SK-N-SH (cell line): ENCODE results near the gene ELF5. TPM values are rescaled to one million over a fixed set of nuclear protein-coding genes. Genes with fewer than 3 reads are reported as not detected.

Experiments
- CTCF ChIA-PET: fragments of 300-600, 350-600 bp; formaldehyde crosslinking; extraction: SDS; loops from one replicate; lab custom pipeline; 2021; lab: Yijun Ruan, JAX
- POLR2A ChIA-PET: fragments of 350-600 bp; sonication (Branson Sonifier 250); formaldehyde crosslinking; extraction: SDS; loops from one replicate; lab custom pipeline; 2020; ENCODE audit warnings: antibody characterized with exemption, inconsistent platforms; lab: Yijun Ruan, JAX
- DNase-seq: peaks from one replicate; pipeline ENCODE4 v3.0.0; 2012
- H2AFZ ChIP-seq: fragments of 200-600 bp; sonication (generic); 2 replicates; pipeline ENCODE4 v1.8.1; 2016; ENCODE audit warnings: antibody characterized with exemption, mild to moderate bottlenecking, low read depth
- H3F3A ChIP-seq: fragments of 200-600 bp; sonication (generic); replicated peaks from 2 replicates; pipeline ENCODE3; 2016; ENCODE audit warnings: antibody characterized with exemption, mild to moderate bottlenecking; ENCODE audit not compliant: insufficient read depth
- H3K27ac ChIP-seq, 2 experiments: fragments of 200-500 bp in 1 of 2; fragments of 200-600 bp in 1 of 2; sonication (Bioruptor generic) in 1 of 2; sonication (generic), shearing (Covaris generic) in 1 of 2; 2 replicates each; pipeline versions ENCODE4 v1.5.1 to v1.6.1; 2014 to 2016; ENCODE audit warnings: low read depth in 2 of 2, inconsistent platforms in 1 of 2, low read length in 1 of 2, mild to moderate bottlenecking in 1 of 2, mixed read lengths in 1 of 2
- H3K27me3 ChIP-seq: fragments of 200-600 bp; sonication (generic), shearing (Covaris generic); 2 replicates; pipeline ENCODE4 v1.6.1; 2016; ENCODE audit warnings: mixed run types; ENCODE audit not compliant: insufficient read depth
- H3K36me3 ChIP-seq, 2 experiments: fragments of 200-500 bp in 1 of 2; fragments of 200-600 bp in 1 of 2; sonication (Bioruptor generic) in 1 of 2; sonication (generic) in 1 of 2; replicated peaks in 1 of 2; 2 replicates each; pipeline versions ENCODE3 to v1.5.1; 2014 to 2016; ENCODE audit warnings: low read length in 1 of 2, mild to moderate bottlenecking in 1 of 2; ENCODE audit not compliant: insufficient read depth in 2 of 2, control insufficient read depth in 1 of 2
- H3K4me1 ChIP-seq, 2 experiments: fragments of 200-500 bp in 1 of 2; fragments of 200-600 bp in 1 of 2; sonication (Bioruptor generic) in 1 of 2; sonication (generic), shearing (Covaris generic) in 1 of 2; 2 replicates each; pipeline versions ENCODE4 v1.5.1 to v1.6.1; 2014 to 2016; ENCODE audit warnings: low read depth in 1 of 2, low read length in 1 of 2, mixed run types in 1 of 2; ENCODE audit not compliant: insufficient read depth in 2 of 2, control insufficient read depth in 1 of 2
- H3K4me2 ChIP-seq: fragments of 200-600 bp; sonication (generic), shearing (Covaris generic); 2 replicates; pipeline ENCODE4 v1.6.1; 2017; ENCODE audit warnings: mixed run types
- H3K4me3 ChIP-seq, 2 experiments: fragments of 200-500 bp in 1 of 2; fragments of 200-600 bp in 1 of 2; sonication (Bioruptor generic) in 1 of 2; sonication (generic), shearing (Covaris generic) in 1 of 2; 2 replicates each; pipeline versions ENCODE4 v1.5.1 to v1.8.1; 2014 to 2016; ENCODE audit warnings: low read depth in 2 of 2, inconsistent platforms in 1 of 2, low read length in 1 of 2, mild to moderate bottlenecking in 1 of 2, mixed read lengths in 1 of 2, moderate library complexity in 1 of 2
- H3K79me2 ChIP-seq: fragments of 200-600 bp; sonication (generic); 2 replicates; pipeline ENCODE4 v1.8.1; 2017; ENCODE audit warnings: mild to moderate bottlenecking; ENCODE audit not compliant: insufficient read depth
- H3K9ac ChIP-seq: fragments of 200-600 bp; sonication (generic); 2 replicates; pipeline ENCODE4 v1.6.1; 2017; ENCODE audit warnings: mixed run types
- H3K9me2 ChIP-seq: fragments of 200-600 bp; sonication (generic); 2 replicates; pipeline ENCODE4 v1.6.1; 2017; ENCODE audit warnings: mixed run types
- H3K9me3 ChIP-seq: fragments of 200-600 bp; sonication (generic); 2 replicates; pipeline ENCODE4 v1.6.1; 2017; ENCODE audit warnings: mixed run types, mild to moderate bottlenecking, moderate library complexity
- H4K20me1 ChIP-seq: fragments of 200-600 bp; sonication (generic); 2 replicates; pipeline ENCODE4 v1.6.1; 2017; ENCODE audit warnings: mild to moderate bottlenecking, mixed run types; ENCODE audit not compliant: insufficient read depth
- EP300 ChIP-seq, 2 experiments: IDR thresholded peaks; 2 replicates each; pipeline versions ENCODE4 v1.4.0 to v1.6.1; 2012; ENCODE audit warnings: borderline replicate concordance in 1 of 2, low read depth in 1 of 2, low read length in 1 of 2
- MAX ChIP-seq: IDR thresholded peaks from 2 replicates; pipeline ENCODE4 v1.4.0; 2012; ENCODE audit warnings: low read depth
- SIN3A ChIP-seq: IDR thresholded peaks from 2 replicates; pipeline ENCODE4 v1.6.1; 2012; ENCODE audit warnings: low read depth, mild to moderate bottlenecking, low read length, moderate library complexity, borderline replicate concordance
- TEAD4 ChIP-seq: IDR thresholded peaks from 2 replicates; pipeline ENCODE4 v1.4.0; 2012; ENCODE audit warnings: mild to moderate bottlenecking, borderline replicate concordance; ENCODE audit not compliant: insufficient read depth
- YY1 ChIP-seq: IDR thresholded peaks from 2 replicates; pipeline ENCODE4 v1.4.0; 2012; ENCODE audit warnings: low read depth, mild to moderate bottlenecking
- WGBS: methylation state at CpG from one replicate; pipeline ENCODE4 v1.1.6; 2017; ENCODE audit warnings: low lambda C conversion rate; 5-methylcytosine and 5-hydroxymethylcytosine counted together
- polyA plus RNA-seq, 3 experiments: library from polyadenylated mRNA; depleted of rRNA; stranded (reverse); fragments of >200 nt; gene quantifications; 2 replicates each; pipeline ENCODE4 v1.2.3, GENCODE V29; 2012
- TF ChIP-seq, protein P1 (sequence below): IDR thresholded peaks from 2 replicates; pipeline ENCODE4; 2012

The ELF5 gene
- polyA plus RNA-seq, 1 of the 3 experiments (the other 2 are of a cell fraction): not detected

GRCh38 chr11:34516247-34517040 is 2.9 kb upstream of the ELF5 start:
- H3F3A ChIP-seq: no peaks in the 10 kb centered on the region
- H3K9me3 ChIP-seq: no peaks in the 10 kb centered on the region
- no peaks in the 10 kb centered on the region for H3K79me2 ChIP-seq
- no peak for DNase-seq
- H3K9ac ChIP-seq: no peak overlapping the region
- CTCF ChIA-PET: interaction anchor here (1.4 kb wide), 1 partner anchor 69 kb away, joined by 3 read pairs; no protein-coding TSS in a partner anchor
- H3K4me3 ChIP-seq: no peak overlapping the region
- no peaks in the 10 kb centered on the region; the same call in 1 of the 2 replicates for H3K27me3 ChIP-seq
- no peak for TF ChIP-seq YY1
- TF ChIP-seq SIN3A: no peak
- no peak overlapping the region for H3K4me2 ChIP-seq
- 54% methylated on average over 6 of the region's 6 CpGs for WGBS
- H4K20me1 ChIP-seq: no peaks in the 10 kb centered on the region
- no peaks in the 10 kb centered on the region for H3K9me2 ChIP-seq
- no peaks in the 10 kb centered on the region for H3K36me3 ChIP-seq
- no peak overlapping the region for H3K27ac ChIP-seq
- POLR2A ChIA-PET: no interaction called here
- no peaks in the 10 kb centered on the region; a peak in 1 of 4 replicates for H3K4me1 ChIP-seq
- H2AFZ ChIP-seq: no peak overlapping the region

GRCh38 chr11:34514597-34514996 is 1.0 kb upstream of the ELF5 start:
- TF ChIP-seq, protein P1, sequence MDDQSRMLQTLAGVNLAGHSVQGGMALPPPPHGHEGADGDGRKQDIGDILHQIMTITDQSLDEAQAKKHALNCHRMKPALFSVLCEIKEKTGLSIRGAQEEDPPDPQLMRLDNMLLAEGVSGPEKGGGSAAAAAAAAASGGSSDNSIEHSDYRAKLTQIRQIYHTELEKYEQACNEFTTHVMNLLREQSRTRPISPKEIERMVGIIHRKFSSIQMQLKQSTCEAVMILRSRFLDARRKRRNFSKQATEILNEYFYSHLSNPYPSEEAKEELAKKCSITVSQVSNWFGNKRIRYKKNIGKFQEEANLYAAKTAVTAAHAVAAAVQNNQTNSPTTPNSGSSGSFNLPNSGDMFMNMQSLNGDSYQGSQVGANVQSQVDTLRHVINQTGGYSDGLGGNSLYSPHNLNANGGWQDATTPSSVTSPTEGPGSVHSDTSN: no peak
- TF ChIP-seq MAX (no peak), EP300 (IDR thresholded peaks at IDR 0.05; ENCODE audit: borderline replicate concordance in 1 of 2, low read depth in 1 of 2, low read length in 1 of 2) (no peak), YY1 (no peak), TEAD4 (no peak)
- Histone ChIP-seq H3K27ac (no peak overlapping the region), H3F3A (no peaks in the 10 kb centered on the region), H2AFZ (no peak overlapping the region), H3K36me3 (no peaks in the 10 kb centered on the region), H3K27me3 (no peaks in the 10 kb centered on the region; the same call in 1 of the 2 replicates), H3K79me2 (no peaks in the 10 kb centered on the region), H3K4me1 (no peaks in the 10 kb centered on the region; a peak in 1 of 4 replicates), H3K9ac (no peak overlapping the region), H3K4me3 (no peak overlapping the region), H3K4me2 (no peak overlapping the region), H4K20me1 (no peaks in the 10 kb centered on the region), H3K9me3 (no peaks in the 10 kb centered on the region), H3K9me2 (no peaks in the 10 kb centered on the region)
- WGBS: 81% methylated on average over 7 of the region's 7 CpGs
- ChIA-PET POLR2A (no interaction called here), CTCF (interaction anchor here (0.7 to 4.1 kb wide), 6 partner anchors 9 to 898 kb away, joined by 3 to 28 read pairs (median 8); no protein-coding TSS in a partner anchor)
- DNase-seq: no peak
